ENCODE data around the gene BMS1.
"Not testable (repeated sequence)": the region's sequence is repeated elsewhere in the genome, so short reads cannot be mapped to it uniquely, and the experiment has no call there.

GRCh38 chr10:42847261-42847660 is 64.7 kb downstream of the BMS1 start:
- TF ChIP-seq, protein P1, sequence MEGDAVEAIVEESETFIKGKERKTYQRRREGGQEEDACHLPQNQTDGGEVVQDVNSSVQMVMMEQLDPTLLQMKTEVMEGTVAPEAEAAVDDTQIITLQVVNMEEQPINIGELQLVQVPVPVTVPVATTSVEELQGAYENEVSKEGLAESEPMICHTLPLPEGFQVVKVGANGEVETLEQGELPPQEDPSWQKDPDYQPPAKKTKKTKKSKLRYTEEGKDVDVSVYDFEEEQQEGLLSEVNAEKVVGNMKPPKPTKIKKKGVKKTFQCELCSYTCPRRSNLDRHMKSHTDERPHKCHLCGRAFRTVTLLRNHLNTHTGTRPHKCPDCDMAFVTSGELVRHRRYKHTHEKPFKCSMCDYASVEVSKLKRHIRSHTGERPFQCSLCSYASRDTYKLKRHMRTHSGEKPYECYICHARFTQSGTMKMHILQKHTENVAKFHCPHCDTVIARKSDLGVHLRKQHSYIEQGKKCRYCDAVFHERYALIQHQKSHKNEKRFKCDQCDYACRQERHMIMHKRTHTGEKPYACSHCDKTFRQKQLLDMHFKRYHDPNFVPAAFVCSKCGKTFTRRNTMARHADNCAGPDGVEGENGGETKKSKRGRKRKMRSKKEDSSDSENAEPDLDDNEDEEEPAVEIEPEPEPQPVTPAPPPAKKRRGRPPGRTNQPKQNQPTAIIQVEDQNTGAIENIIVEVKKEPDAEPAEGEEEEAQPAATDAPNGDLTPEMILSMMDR (IDR thresholded peaks at IDR 0.05), result not testable (repeated sequence)
- not testable (repeated sequence) for TF ChIP-seq POLR2A (IDR thresholded peaks at IDR 0.05)

Measured in body of pancreas (tissue), 4 donors.